ENCODE results near the gene CAMSAP1. TPM values are rescaled to one million over a fixed set of nuclear protein-coding genes. Genes with fewer than 3 reads are reported as not detected.

Gene CAMSAP1
- total and polyA plus RNA-seq, 2 donors from 2014 or later: 3.3 to 38.6 TPM

DNA sequence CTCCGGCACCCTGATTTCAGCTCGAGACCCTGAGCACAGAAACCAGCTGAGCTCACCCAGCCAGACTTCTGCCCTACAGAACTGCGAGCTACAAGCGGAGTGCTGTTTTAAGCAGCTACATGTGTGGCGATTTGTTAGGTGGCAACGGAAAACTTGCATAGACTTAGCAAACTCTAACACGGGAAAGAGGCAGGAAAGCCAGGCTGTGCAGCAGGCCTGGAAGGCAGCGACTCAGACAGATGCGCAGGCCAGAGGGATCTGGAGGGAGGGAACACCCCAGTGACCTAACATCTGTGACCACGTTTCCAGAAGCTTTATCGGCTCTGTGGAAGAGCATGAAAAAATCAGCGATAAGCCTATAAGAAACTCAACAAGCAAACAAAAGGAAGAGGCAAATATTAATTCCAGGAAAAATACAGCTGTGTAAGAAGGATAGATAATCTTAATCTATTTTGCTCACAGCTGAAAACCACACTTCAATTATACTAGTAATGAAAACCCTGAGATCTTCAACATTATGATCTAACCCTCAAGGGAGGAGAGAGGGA is 42.9 kb upstream of the CAMSAP1 start:
- Histone ChIP-seq H3K4me1 (ENCODE audit: control insufficient read depth in 2 of 3, insufficient read depth in 2 of 3, low read depth in 1 of 3, low read length in 3 of 3) (peaks cover 0 to 2% (median 0%) of the 10 kb centered on the region in 3 donors), H3K4me3 (ENCODE audit: low read length in 3 of 3) (no peak overlapping the region), H3K9ac (ENCODE audit: low read length in 3 of 3) (no peak overlapping the region), H3K36me3 (ENCODE audit: control insufficient read depth in 2 of 3, insufficient read depth in 3 of 3, low read length in 3 of 3) (peaks cover 0 to 57% (median 27%) of the 10 kb centered on the region in 3 donors), H3K9me3 (ENCODE audit: control insufficient read depth in 2 of 3, insufficient read depth in 1 of 3, low read length in 3 of 3) (no peaks in the 10 kb centered on the region), H3K27me3 (ENCODE audit: control insufficient read depth, insufficient read depth, low read length) (no peaks in the 10 kb centered on the region), H3K27ac (ENCODE audit: low read depth in 2 of 2, low read length in 2 of 2) (no peak overlapping the region)
- intact Hi-C loops (cut with DNase I): no loop called here
- FAIRE-seq (no peak), DNase-seq (no peak)
- TF ChIP-seq, protein P1, sequence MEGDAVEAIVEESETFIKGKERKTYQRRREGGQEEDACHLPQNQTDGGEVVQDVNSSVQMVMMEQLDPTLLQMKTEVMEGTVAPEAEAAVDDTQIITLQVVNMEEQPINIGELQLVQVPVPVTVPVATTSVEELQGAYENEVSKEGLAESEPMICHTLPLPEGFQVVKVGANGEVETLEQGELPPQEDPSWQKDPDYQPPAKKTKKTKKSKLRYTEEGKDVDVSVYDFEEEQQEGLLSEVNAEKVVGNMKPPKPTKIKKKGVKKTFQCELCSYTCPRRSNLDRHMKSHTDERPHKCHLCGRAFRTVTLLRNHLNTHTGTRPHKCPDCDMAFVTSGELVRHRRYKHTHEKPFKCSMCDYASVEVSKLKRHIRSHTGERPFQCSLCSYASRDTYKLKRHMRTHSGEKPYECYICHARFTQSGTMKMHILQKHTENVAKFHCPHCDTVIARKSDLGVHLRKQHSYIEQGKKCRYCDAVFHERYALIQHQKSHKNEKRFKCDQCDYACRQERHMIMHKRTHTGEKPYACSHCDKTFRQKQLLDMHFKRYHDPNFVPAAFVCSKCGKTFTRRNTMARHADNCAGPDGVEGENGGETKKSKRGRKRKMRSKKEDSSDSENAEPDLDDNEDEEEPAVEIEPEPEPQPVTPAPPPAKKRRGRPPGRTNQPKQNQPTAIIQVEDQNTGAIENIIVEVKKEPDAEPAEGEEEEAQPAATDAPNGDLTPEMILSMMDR (IDR thresholded peaks at IDR 0.05; ENCODE audit: borderline replicate concordance, extremely low read depth, insufficient read depth): no peak

DNA sequence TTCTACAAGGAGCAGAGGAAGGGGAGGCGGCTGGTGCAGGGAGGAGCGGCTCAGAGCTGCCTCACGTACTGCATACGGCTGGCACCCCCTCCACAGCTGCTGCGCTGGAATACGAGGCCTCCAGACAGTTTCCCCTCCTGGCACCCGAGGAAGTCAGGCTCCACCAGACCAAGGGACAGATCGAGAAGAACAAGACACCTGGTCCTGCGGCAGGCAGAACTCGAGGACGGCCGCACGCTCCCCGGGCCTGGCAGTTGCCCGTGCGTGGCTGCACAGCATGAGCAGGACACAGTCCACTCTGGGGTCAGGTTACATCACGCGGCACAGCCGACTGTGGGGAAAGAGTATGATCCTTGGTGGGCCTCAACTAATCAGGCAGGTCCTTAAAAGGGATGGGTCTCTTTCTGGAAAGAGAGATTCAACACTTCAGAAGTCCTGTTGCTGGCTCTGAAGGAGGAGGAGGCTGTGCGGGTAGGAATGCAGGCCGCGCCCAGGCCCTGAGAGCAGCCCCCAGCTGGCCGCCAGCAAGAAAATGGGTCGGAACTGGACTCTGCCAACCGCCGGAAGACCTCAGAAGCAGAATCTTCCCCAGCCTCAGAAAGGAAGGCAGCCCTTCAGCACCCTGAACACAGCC is 42.3 kb upstream of the CAMSAP1 start:
- H3K36me3 ChIP-seq (ENCODE audit: control insufficient read depth in 2 of 3, insufficient read depth in 3 of 3, low read length in 3 of 3): peaks cover 0 to 58% (median 29%) of the 10 kb centered on the region in 3 donors

DNA sequence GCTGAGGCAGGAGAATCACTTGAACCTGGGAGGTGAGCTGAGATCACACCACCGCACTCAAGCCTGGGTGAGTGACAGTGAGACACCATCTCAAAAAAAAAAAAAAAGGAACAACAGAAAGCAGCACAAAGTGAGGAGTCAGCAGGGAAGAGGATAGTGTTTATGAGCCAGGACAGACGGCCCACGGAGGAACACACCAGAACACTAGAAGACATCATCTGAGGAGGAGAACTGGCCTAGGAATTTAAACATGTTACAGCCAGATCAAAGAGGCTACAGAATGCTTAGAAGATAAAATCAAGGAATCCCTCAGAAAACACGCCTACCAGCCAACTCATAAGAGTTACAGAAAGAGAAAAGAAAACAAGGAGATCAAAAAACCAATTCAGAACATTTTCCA is 41.6 kb upstream of the CAMSAP1 start:
- no peak overlapping the region for H3K9ac ChIP-seq (ENCODE audit: low read length in 3 of 3)
- H3K27me3 ChIP-seq (ENCODE audit: control insufficient read depth, insufficient read depth, low read length): no peaks in the 10 kb centered on the region
- TF ChIP-seq, protein P1 (IDR thresholded peaks at IDR 0.05; ENCODE audit: borderline replicate concordance, extremely low read depth, insufficient read depth): no peak
- H3K4me3 ChIP-seq (ENCODE audit: low read length in 3 of 3): no peak overlapping the region
- FAIRE-seq (no peak), DNase-seq (no peak)
- H3K4me1 ChIP-seq (ENCODE audit: control insufficient read depth in 2 of 3, insufficient read depth in 2 of 3, low read depth in 1 of 3, low read length in 3 of 3): peaks cover 0 to 2% (median 0%) of the 10 kb centered on the region in 3 donors
- H3K27ac ChIP-seq (ENCODE audit: low read depth in 2 of 2, low read length in 2 of 2): no peak overlapping the region
- H3K9me3 ChIP-seq (ENCODE audit: control insufficient read depth in 2 of 3, insufficient read depth in 1 of 3, low read length in 3 of 3): no peaks in the 10 kb centered on the region
- peaks cover 0 to 53% (median 32%) of the 10 kb centered on the region in 3 donors for H3K36me3 ChIP-seq (ENCODE audit: control insufficient read depth in 2 of 3, insufficient read depth in 3 of 3, low read length in 3 of 3)
- intact Hi-C loops (cut with DNase I): no loop called here

More for the DNA sequence above, 42.3 kb upstream of the CAMSAP1 start:
- intact Hi-C loops (cut with DNase I): no loop called here
- FAIRE-seq: no peak
- TF ChIP-seq, protein P1 (IDR thresholded peaks at IDR 0.05; ENCODE audit: borderline replicate concordance, extremely low read depth, insufficient read depth): no peak
- Histone ChIP-seq H3K27me3 (ENCODE audit: control insufficient read depth, insufficient read depth, low read length) (no peaks in the 10 kb centered on the region), H3K27ac (ENCODE audit: low read depth in 2 of 2, low read length in 2 of 2) (no peak overlapping the region), H3K9ac (ENCODE audit: low read length in 3 of 3) (no peak overlapping the region), H3K9me3 (ENCODE audit: control insufficient read depth in 2 of 3, insufficient read depth in 1 of 3, low read length in 3 of 3) (no peaks in the 10 kb centered on the region), H3K4me3 (ENCODE audit: low read length in 3 of 3) (no peak overlapping the region), H3K4me1 (ENCODE audit: control insufficient read depth in 2 of 3, insufficient read depth in 2 of 3, low read depth in 1 of 3, low read length in 3 of 3) (peaks cover 0 to 2% (median 0%) of the 10 kb centered on the region in 3 donors)
- peak in 4 of 5 donors; percentile 27 to 62 (median 46) for DNase-seq
